ENCODE measurements around the gene MESP2.

Gene MESP2

DNA sequence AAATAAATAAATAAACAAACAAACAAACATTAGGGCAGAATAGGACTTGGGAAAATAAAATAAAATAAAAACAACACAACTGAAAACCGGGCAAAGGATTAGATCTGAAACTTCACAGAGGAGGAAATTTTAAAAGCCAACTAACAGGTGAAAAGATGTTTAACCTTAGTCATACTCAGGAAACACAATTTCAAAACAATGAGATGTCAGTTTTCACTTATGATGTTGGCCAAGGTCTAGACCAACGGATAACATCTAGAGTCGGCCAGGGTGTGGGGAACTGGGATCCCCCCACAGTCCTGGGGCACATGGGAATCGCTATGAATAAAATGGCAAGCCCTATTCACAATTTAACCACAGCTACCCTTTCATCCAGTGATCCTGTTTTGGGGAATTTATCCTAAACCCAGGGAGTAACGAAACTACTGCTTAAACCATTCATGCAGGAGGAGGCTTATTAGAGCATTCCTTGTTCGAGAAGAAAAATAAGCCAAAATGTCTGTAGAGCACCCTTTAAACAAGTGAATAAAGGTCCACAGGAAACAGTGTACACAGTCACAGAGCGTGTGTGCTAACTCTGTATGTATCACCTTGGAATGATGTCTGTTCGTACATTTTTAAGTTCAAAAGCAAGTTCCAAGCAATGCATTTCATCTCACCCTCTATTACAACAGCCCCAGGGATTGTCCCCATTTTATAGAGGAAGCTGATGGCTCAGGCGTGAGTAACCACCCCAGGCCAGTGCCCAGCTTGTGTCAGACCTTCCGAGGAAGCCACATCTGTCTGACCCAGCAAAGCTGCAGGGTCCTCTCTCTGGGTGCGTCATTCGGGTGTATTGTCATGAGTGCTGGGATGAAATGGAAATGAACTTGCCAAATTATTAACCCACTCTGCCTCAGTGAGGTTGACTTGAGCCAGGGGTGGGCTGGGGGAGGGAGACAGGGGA is 44.8 kb downstream of the MESP2 start:
- no peak for DNase-seq

DNA sequence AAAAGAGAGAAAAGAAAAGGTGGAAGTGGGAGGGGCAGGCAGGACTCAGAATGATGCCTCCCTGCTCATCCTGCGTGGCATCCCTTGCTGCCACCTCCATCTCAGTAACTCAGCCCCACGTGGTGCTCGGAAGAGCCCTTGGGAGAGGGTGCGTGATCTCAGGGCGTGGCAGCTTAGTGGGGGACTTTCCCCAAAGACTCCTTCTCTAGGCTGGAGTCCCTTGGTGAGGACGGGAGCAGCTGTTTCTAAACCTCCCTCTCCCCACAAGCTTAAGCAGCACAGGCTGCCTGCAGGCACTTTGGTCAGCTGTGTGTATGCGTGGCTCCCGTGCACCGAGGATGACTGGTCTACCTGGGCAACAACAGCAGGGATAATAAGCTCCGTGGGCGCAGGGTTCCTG is 45.9 kb downstream of the MESP2 start:
- DNase-seq: no peak

GRCh38 chr15:89822611-89822950 is 46.4 kb downstream of the MESP2 start:
- DNase-seq: no peak

DNA sequence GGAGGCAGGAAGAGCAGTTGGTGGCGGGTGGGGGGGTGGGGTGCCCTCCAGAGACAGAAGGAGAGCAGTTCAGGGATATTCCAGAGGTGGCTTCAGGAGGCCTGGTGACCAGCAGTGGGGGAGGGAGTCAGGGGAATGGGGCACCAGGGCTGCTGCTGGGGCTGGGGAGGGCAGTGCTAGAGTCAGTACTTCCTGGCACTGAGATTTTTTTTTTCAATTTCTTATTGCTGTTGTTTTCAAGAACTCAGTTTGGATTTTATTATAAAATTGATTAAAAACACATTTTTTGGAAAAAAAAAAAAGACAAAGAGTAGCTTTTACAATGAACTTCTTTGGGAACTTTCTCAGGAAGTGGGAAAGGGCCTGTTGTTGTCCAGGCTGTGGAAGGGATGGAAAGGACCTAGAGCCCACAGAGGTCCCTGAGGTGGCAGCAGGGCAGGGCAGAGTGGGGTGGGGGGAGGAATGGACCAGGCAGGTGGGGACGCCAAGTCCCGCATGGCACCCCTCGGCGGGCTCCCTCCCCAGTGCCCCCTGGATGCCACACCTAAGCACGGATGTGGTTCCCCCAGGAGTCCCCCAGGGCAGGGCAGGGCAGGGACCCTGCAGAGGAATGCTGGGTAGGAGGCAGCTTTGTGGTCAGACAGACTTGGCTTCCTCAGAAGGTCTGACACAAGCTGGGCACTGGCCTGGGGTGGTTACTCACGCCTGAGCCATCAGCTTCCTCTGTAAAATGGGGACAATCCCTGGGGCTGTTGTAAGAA is 47.0 kb downstream of the MESP2 start:
- peak; percentile 44 for DNase-seq

DNA sequence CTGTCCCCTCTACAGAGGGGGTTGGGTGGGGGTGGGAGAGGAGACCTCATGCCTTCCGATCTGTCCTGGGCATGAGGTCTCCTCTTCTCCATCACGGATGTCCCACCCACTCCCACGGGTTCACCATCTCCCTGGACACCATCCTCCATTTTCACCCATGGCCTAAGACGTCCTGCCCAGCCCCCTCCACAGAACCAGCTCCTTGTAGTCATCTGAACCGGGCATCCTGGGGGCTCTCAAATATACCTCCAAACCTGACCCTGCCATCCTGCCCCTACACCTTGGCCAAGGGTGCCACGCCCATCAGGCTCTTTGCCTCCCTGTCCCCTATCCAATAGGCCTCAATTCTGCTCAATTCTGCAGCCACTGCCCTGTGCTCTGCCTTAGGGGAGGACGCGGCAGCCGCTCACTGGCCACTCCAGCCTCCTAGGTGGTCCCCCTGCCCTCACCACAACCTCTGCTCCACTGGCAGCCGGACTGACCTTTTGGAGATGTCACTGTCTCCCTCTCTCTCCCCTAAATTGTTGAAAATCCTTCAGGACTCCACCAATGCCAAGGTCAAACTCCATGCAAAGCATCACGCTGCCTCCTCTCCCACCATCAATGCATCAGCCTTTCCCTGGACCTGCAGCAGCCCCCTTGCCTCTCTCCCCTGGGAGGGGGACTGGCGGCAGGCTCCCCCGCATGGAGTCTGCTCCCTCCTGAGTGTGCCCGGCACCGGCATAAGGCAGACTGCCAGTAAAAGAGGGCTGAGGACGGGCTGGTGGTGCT is 47.9 kb downstream of the MESP2 start:
- peak; percentile 48 for DNase-seq

DNA sequence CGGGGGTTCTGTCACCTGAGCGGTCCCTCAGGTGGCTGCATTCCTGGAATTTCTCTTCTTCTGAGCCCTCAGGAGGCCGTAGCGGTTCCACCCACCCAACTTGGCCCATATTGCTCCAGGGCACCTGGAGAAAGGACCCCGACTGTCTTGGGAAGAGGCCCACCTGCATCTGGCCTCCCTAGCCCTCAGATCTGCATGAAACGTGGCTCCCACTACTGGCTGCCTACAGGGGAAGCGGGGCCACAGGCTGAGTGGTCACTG is 48.4 kb downstream of the MESP2 start:
- no peak for DNase-seq

DNA sequence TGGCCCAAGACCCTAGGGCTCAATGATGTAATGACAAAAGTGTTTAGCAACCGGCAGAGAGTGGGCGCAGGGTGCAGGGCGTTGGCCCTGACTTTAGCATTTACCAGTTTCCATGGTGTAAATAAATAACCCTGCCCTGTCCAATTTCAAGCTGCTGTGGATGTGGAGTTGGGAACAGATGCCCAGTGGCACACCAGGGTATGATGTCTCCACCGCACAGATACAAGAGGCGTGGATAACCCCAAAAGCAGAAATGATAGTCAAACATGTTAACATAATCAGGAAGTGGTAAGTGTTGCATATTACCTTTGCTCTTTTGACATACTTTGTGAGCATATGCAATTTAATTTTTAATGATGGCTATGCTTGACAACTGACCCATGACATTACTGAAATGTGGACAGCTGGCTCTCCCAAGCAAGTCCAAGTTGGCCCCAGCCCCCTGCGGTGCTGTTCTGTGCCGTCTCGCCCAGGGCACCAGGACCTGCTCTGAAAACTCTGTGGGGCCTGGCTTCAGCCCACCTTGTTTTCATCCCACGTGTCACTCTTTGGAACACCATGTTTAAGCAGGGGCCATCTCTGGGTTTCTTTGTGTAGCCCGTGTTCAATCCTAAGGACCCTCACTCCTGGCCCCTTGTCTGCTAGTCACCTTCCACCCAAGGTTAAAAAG is 49.3 kb downstream of the MESP2 start:
- DNase-seq: peak; percentile 29

DNA sequence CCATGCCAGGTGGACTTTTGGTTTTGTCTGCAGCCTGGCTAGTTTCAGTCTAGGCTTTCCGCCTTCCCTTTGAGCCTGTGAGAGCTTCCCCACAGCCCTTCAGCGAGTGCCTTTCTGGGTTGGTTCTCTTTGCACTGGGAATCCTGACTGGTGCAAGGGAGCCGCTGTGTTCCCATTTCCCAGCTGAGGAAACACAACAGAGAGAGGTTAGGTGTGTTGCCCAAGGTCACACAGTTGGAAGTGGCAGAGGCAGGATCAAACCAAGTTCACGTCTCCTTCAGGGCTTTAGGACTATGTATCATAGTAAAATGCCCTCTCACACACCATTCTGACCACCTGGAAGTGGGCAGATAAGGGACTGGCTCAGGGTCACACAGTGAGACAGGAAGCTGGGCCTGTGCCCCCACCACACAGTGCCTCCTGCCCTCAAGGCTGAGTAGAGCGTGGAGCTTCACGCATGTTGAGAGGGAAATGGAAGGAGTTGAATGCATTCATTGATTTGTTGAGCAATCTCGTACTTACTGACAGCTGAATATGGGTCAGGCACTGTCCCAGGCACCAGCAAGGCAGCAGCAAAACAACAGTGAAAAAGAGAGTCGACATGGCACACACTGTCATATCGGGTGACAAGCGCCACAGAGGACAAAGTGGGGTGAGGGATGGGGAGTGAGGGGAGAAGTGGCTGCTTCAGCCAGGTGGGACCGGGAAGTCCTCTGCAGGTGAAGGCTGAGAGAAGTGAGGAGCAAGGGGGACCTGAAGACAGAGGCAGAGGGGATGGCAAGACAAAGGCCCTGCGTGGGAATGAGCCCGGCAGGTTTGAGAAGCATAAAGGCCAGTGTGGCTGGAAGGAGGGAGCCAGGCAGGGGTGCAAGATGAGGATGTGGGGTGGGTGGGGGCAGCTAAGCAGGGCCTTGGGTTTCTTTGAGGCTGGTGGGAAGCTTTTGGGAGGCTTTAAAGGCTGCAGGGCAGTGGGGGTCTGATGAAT is 50.8 kb downstream of the MESP2 start:
- DNase-seq: peak; percentile 47

- no peak for DNase-seq
These were observed 51.7 kb downstream of the MESP2 start for GRCh38 chr15:89827829-89828228.
